NCI-H2227 treated with DMSO at 0.1 percent for 48 hours (cell line): ENCODE results near the gene TMED5.
"Not testable (repeated sequence)": the region's sequence is repeated elsewhere in the genome, so short reads cannot be mapped to it uniquely, and the experiment has no call there.

Source experiments
- DNase-seq: peaks from one replicate; lab custom pipeline; 2025; lab: John Stamatoyannopoulos, UW

Gene TMED5

GRCh38 chr1:93171549-93172034, 8.6 kb downstream of the TMED5 start:
- no peak for DNase-seq

DNA sequence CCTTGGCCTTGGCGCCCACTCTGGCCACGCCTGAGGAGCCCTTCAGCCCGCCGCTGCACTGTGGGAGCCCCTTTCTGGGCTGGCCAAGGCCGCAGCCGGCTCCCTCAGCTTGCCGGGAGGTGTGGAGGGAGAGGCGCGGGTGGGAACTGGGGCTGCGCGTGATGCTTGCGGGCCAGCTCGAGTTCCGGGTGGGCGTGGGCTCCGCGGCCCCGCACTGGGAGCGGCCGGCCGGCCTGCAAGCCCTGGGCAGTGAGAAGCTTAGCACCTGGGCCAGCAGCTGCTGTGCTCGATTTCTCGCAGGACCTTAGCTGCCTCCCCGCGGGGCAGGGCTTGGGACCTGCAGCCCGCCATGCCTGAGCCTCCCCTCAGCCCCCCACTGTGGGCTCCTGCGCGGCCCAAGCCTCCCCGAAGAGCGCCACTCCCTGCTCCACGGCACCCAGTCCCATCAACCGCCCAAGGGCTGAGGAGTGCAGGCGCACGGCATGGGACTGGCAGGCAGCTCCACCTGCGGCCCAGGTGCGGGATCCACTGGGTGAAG, 10.0 kb downstream of the TMED5 start:
- DNase-seq: not testable (repeated sequence)

DNA sequence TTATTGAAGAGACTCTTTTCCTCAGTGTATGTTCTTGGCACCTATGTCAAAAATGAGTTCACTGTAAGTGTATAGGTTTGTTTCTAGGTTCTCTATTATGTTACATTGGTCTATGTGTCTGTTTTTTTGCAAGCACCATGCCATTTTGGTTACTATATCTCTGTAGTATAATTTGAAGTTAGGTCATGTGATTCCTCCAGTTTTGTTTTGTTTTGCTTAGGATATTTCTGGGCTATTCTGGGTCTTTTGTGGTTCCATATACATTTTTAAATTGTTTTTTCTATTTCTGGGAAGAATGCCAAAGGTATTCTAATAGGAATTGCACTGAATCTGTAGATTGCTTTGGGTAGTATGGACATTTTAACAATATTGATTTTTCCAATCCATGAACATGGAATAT, 13.2 kb downstream of the TMED5 start:
- DNase-seq: no peak

DNA sequence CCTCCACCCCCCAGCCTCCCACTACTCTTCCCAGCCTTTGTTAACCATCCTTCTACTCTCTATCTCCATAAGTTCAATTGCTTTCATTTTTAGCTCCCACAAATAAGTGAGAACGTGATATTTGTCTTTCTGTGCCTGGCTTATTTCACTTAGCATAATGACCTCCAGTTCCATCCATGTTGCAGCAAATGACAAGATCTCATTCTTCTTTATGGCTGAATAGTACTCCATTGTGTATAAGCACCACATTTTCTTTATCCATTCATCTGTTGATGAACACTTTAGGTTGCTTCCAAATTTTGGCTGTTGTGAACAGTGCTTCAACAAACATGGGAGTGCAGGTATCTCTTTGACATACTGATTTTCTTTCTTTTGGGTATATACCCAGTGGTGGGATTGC, 14.3 kb downstream of the TMED5 start:
- DNase-seq: not testable (repeated sequence)

DNA sequence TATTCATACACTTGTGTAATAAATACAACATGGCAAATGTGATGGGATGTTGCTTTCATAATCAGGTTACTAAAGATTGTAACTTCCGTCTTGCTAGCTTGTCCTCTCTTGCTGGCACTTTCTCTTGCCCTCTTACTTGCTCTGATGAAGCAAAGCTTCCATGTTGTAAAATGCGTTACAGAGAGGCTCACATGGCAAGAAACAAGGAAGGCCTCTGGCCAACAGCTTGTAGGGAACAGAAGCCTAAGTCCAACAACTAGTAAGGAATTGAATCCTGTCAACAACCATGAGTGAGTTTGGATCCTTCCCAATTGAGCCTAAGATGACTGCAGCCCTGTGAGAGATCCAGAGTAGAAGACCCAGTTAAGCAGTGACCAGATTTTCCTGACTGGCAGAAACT, 15.4 kb downstream of the TMED5 start:
- no peak for DNase-seq

- DNase-seq: not testable (repeated sequence)
These were observed 16.9 kb downstream of the TMED5 start for GRCh38 chr1:93163314-93163713.

DNA sequence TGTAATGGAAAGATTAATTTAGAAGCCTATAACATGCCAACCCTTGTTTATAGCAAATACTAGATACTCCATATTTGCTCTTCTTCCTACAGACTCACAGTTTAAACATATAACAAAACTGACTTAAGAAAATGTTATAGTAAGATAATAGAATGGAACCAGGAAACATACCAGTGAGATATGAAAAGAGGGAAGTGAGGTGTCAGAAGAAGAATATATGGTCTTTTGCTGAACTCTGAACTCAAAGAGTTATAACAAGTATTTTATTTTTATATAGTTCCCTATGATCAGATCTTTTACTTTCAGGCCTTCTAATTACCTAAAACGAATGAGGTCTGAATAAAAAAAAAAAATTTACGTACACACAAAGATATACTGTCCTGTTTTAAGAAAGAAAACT, 20.9 kb downstream of the TMED5 start:
- no peak for DNase-seq

DNA sequence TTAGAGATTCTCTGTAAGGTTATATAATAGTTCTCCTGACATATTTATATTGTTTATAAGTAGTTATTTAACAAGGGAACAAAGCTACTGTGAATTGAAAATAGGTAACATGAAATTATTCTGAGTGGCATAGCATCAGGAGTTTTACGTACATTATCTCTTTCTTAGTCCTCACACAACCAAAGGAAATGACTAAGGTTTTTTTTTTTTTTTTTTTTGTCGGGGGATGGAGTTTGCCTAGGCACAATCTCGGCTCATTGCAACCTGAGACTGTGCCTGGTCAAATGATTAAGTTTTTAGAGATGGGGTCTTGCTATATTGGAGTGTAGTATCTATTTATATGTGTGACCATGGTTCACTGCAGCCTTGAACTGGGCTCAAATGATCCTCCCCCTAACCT, 24.9 kb downstream of the TMED5 start:
- DNase-seq: no peak

- DNase-seq: no peak
These were observed 25.3 kb downstream of the TMED5 start for GRCh38 chr1:93154898-93155297.

GRCh38 chr1:93152835-93153234, 27.4 kb downstream of the TMED5 start:
- no peak for DNase-seq

- no peak for DNase-seq
These were observed 28.7 kb downstream of the TMED5 start for GRCh38 chr1:93151474-93151873.

DNA sequence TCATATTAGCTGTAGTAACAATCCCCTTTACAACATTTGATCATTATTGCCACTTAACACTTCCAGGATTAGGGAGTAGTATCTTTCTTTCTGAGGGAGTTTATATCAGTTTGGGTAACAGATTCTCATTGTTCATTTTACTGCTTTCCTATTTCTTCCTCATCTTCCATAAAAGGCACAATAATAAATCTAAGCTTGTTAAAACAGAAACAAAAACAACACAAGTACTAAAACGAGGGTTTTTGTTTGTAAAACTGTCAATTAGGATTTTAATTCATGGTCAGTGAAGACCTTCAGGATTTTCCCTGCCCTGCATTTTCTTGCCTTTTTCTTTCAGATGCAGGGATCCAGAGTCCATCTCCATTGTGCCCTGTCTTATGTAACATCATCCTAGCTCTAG, 29.5 kb downstream of the TMED5 start:
- no peak for DNase-seq

GRCh38 chr1:93148001-93148400, 32.2 kb downstream of the TMED5 start:
- DNase-seq: no peak

- DNase-seq: no peak
These were observed 36.4 kb downstream of the TMED5 start for GRCh38 chr1:93143769-93144168.

- DNase-seq: no peak
These were observed 37.1 kb downstream of the TMED5 start for GRCh38 chr1:93143136-93143535.

DNA sequence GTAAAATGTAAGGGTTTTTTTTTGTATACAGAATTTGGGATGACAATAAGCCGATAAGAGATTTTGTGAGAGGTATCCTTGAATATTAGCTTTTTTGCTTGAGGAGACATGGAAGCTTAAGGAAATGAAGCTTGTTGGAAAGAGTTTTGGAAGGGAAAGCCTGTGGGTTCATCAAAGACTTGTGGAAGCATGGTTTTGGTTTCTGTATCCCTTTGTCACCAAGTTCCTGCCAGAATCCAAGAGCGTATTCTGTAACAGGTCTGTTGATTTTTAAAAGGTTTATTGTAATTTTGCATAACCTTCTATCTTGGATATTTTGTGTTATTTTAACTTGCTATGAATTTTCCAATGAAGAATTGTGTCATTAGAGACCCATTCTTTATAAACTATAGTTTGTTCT, 38.1 kb downstream of the TMED5 start:
- DNase-seq: no peak

DNA sequence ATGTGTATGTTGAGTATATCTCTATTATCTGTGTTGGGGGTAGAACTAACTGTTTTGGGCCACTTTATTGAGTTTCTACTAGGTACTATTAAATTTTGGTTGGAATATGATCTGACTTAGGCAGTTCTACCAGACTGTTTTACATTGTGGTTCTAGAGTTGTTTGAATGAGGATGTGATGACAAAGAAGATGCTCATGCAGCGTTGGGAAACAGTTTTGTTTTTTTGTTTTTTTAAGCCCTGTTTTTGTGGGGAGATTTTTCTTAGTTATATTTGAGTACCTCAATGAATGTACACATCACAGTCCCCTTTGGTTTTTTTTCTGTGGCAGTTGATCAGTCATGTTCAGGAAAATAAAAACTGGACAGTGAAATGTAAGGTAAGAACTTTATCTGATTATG, 40.1 kb downstream of the TMED5 start:
- DNase-seq: no peak

GRCh38 chr1:93137604-93138292, 42.5 kb downstream of the TMED5 start:
- DNase-seq: no peak

- DNase-seq: no peak
These were observed 43.8 kb downstream of the TMED5 start for GRCh38 chr1:93136445-93136844.

DNA sequence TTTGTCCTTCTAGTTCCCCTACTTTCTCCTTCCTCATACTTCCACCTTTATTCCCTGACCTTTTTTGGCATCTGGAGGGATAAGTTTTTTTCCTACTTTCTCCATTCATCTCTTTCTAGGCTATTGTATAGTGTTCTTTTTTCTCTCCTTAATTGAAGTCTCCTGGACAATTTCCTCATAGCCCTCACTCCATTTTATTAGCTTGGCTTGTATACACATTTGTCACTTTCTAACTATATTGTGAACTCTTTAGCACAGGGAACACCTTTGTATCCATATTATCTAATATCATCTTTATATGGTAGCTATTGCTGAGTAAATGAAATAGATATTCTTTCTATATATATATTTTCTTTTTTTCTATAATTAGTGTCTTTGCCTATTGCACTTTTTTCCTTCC, 47.6 kb downstream of the TMED5 start:
- no peak for DNase-seq

- DNase-seq: no peak
These were observed 50.6 kb downstream of the TMED5 start for GRCh38 chr1:93129507-93130099.

GRCh38 chr1:93124556-93125355, 55.5 kb downstream of the TMED5 start:
- no peak for DNase-seq
